NOMO-1 treated with dmso at 0.1 percent for 144 hours (cell line): ENCODE data around the gene CD28.
"Not testable (repeated sequence)": the region's sequence is repeated elsewhere in the genome, so short reads cannot be mapped to it uniquely, and the experiment has no call there.

ENCODE experiments used
- DNase-seq: peaks from one replicate; lab custom pipeline; 2025; ENCODE audit not compliant: unreplicated experiment; lab: John Stamatoyannopoulos, UW

Gene CD28

DNA sequence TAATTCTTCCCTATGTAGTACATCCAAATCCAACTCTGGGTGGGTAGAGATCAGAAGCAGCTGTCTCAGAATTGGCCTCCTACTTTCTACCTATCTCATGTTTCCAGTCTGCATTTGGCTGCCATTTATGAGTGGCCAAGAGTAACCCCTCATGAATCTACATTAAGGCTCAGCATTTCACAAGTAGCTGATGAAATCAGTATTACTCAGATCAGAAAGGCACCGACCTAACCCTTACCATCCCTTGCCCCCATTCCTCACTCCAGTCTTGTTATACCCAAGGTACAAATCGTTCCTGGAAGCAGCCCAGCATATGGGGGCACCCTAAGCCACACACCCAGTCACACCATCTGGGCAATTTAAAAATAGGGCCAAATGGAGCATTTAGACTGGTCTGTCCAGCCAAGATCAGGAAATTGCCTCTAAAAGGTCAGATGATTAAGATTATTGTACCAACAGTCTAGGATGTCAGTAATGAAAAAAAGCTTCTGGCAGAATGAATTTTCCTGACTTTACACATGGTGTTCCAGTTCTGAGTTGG lies 37.1 kb downstream of the CD28 start:
- DNase-seq, result no peak

DNA sequence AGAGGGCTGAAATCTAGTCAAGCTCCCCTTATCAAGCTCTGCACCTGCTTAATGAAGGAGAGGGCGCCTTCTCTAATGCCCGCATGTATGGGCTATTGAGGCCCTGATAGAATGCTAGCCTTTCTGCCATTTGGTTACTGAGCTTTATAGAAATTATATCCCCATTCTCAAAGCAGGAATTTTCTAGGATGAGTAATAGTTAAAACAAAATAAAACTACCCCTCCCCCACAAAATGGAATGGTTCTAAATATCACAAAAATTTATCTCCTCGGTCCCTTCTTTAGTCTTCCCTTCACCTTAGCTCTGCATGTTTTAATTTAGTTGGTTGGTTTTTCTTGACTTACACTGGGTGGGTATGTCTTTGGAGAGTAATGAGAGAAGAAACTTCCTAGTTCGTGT lies 37.7 kb downstream of the CD28 start:
- DNase-seq, result no peak

DNA sequence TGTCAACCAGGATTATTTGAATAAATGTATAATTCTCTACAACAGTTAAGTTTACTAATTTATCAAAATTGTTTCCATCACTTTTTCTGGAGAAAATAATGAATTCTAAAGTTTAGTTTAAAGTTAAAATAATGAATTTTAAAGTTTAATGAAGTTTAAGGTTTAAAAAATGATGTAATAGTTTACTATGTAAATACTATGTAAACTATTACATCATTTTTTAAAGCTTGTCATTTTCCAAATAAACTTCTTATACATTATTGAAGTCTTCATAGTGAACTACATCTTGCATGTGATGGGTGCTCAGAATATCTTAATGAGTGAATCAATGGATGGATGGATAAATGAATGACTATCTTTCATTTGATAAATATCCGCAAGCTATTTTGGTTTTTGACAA lies 38.8 kb downstream of the CD28 start:
- no peak for DNase-seq

DNA sequence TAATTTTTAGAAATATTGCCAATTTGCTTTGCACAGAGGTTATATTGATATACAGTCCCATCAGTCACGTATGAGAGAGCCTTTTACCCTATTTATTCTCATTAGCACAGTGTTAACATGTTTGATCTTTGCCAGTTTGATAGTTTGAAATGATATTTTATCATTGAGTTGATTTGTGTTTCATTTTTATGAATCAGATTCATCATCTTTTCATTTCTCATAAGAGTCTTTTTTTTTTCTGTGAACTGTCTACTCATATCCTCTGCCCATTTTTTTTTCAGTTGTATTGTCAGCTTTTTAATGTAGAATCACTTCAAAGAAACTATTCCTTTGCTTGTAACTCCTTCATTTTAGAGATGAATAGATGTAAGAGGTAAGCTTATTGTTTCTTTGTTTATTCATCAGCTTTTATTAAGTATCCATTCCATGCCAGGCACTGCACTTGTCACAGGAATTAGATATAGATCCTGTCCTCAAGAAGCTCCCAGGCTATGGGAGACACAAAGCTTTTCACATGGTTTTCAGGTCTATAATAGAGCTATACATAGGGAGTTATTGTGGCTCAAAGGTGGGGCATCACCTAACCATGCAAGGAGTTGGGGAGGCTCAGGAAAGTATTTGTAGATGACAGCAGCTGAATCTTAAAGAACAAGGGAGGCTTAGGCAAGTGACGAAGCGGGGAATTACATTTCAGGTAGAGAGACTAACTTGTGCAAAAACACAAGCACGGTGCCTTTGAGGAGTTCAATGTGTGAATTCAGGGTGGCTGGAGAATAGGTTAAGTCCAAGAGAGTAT lies 42.1 kb downstream of the CD28 start:
- no peak for DNase-seq

DNA sequence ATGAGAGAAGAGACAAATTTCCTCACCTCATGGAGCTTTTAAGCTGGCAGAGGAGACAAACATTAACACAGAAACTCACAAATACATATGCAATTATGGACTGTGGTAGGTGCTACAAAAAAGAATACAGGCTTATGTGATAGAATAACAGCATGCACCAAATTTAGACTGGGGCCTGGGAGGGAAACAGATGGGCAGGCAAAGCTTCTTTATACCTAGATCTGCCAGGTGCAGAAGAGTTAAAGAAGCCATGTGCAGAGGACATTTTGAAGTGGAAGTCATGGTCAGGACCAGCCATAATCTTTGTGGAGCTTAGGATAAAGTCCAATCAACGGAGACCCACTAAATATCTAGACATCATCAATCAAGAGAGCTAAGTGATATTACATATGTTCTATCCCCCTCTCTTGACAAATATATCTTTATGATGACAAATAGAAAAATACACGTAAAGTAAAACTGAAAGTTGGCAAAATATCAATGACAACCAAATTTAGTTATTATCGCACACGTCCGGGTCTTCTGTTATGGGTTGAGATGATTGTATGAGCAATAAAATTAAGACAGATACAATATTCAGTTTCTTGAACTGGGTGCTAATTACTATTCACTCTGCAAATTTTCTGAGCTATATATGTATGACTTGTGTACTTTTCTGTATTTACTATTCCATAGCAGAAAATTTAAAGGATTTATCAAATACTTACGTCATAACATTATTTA lies 44.1 kb downstream of the CD28 start:
- DNase-seq, result no peak

DNA sequence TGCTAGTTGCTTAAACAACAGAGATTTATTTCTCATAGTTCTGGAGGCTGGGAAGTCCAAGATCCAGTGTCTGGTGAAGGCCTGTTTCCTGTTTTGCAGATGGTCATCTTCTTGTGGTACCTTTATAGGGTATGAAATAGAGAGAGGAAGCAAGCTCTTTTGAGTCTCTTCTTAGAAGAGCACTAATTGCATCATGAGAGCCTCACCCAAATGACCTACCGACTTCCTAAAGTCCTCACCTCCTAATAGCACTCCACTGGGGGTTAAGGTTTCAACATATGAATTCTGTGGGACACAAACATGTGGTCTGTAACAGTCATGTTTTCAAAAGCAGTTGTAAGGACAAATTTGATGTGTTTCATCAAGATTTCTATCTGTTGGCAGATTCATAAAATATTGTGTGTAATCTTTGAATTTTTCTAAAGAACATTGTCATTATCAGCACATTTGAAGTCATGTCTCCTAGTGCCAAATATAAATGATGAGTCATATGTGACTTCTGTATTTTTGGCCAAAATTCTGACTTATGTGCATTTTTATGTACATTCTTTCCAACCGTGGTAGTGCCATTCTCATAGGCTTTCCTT lies 45.3 kb downstream of the CD28 start:
- DNase-seq, result no peak

DNA sequence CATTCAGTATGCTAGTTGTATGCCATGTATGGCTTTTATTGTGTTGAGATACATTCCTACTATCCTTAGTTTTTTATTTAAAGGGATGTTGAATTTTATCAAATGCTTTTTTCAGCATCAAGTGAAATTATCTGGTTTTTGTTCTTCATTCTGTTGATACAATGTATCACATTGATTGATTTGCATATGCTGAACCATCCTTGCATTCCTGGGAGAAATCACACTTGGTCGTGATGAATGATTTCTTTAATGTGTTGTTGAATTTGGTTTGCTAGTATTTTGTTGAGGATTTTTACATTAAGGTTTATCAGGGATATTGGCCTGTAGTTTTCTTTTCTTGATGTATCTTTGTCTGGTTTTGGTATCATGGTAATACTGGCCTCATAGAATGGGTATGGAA lies 49.7 kb downstream of the CD28 start:
- no peak for DNase-seq

DNA sequence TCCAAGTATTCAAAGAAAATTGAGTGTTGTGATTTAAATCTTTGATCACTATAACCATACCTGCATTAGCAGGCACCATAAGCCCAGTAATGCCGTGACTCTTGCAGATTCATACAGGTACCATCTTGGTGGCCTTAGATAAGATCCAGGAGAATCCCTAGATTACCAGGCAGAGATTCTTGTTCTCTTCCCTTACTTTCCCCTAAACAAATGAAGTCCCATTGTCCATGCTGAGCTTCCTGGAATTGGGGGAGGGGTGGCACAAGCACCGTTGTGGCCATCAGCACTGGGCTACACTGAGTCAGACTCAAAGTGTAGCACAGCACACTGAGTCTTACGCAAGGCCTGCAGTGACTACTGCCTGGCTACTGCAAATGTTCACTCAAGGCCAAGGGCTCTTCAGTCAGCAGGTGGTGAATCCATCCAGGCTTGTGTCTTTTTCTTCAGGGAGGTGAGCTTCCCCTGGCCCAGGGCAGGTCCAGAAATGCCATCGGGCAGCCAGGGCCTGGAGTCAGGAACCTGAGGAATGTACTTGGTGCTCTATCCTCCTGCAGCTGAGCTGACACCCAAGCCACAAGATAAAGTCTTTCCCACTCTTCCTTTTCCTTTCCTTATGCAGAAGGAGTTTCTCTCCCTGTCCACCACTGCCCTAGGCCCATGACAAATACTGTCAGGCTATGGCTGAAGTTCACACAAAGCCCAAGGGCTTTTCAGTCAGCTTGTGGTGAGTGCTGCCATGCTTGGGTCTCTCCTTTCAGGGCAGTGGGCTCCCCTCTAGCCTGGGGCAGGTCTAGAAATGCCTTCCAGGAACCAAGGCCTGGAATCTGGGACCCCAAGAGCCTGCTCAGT lies 52.6 kb downstream of the CD28 start:
- no peak for DNase-seq

DNA sequence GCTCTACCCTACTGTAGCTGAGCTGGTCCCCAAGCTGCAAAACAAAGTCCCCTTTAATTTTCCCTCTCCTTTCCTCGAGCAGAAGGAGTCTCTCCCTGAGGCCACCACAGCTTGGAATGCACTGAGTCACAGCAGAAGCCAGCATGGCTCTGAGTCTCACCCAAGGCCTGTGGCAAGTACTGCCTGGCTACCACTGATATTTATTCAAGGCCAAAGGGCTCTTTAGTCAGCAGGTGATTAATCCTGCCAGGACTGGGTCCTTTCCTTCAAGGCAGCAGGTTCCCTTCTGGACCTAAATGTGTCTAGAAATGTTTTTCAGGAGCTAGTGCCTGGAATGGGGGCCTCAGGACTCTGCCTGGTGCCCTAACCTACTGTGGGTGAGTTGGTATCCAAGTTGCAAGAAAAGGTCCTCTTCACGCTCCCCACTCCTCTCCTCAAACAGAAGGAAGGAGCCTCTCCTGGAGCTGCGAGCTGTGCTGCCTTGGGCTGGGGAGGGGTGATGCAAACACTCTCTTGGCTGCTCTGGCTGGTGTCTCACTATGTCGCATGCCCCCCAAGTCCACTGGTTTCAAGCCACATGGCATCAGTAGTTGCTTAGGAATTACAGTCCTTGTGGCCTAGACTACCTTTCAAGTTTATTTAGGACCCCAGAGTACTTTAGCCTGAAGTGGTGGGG lies 53.4 kb downstream of the CD28 start:
- DNase-seq, result no peak

DNA sequence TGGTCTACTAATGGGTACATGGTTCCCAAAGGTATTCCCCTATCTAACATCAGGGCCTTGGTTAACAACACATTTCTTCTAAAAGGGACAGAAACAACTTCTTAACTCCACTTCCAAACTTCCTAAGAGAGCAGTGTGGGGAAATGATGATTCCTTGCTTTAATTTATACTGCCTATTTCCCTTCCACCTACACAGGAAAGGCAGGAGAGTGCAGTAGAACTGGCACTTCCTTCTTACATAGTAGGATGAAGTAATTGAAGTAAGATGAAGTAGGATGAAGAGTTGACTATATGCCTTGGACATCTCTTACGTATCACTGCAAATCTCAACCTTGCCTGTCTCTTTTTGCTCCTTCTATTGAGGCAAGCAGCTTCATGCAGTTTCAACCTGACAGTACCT lies 54.7 kb downstream of the CD28 start:
- DNase-seq, result no peak

DNA sequence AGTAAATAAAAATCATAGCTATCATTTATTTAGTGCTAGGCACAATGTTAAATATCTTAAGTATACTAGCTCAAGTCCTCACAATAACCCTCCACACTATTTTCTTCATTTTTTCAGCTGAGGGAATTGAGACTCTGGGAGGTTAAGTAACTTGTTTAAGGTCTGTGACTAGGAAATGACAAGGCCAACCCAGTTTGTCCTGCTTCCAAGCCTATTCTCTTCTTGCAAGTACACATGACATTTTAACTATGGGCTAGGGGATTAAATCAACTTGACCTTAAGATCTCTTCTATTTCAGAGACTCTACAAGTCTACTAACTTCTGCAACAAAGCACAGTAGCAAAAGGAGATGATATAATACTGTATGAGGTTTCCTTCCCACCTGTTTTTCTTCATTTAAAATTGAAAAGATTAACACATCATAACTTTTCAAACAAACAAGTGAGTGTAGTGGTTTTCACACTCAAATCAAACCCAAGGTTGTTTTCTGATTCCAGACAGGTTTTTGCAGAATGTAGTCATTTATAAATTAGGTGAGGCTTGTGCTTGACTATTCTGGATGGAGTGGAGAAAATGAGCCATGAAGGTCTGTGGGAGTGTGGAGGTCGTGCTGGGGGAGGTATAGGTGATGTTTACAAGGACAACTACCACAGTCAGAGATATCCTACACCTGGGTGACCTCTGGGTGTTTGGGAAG lies 57.0 kb downstream of the CD28 start:
- DNase-seq, result no peak

DNA sequence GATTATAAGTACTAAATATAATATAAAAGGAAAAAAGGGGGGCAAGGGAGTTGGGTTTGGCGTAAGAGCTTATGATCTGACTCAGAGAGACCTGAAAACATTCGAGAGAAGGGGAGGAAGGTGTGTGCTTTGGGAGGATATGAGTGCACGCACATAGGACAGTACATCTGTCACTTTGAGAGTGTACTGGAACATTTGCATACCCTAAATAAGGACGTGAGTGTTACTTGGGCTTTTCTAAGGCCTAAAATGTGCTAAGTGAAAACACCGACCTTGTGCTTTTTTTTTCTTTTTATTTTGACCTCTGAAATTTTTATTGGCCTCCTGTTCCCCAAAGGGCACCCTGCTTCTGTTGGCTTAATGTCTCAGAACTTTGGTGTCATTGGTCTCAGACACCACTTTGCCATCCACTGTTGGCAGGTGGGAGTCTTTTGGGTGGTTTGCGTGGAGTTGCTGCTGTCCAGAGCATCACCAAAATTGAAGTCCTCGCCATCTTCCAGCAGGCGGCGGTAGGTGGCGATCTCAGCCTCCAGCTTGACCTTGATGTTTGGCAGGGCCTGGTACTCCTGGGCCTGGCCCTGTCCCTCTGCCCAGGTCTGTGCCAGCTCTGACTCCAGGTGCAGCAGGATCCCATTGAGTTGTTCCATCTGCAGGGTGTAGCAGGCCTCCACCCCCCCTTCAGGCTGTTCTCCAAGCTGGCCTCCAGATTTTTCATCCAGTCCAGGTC lies 57.7 kb downstream of the CD28 start:
- no peak for DNase-seq

DNA sequence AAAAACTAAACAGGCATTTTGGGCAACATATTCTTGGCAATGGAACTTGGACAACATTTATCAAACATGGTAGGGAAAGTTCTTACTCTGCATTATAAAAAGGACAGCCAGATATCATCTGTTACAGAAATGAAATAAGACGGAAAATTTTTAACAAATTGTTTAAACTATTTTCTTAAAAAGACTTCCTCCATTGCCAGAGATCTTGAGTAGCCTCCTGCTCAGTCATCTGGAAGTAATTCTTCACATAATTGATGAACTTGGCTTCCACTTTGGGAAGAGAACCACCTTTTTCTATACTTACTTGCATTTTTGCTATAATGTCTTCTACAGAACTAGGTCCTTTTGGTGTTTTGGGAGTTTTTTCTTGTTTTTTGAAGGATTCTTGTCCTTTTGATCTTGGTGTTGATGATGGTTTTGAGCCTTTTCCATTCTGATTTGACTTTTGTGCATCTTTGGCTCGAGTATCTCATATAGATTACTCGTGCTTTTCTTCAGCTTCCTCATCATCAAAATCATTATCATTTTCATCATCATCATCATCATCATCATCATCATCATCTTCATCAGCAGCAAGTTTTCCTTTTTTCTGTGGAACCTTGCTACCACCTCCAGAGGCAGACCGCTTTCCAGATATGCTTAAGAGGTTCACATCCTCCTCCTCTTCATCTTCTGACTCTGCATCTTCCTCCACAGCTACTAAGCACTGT lies 66.2 kb downstream of the CD28 start:
- no peak for DNase-seq

DNA sequence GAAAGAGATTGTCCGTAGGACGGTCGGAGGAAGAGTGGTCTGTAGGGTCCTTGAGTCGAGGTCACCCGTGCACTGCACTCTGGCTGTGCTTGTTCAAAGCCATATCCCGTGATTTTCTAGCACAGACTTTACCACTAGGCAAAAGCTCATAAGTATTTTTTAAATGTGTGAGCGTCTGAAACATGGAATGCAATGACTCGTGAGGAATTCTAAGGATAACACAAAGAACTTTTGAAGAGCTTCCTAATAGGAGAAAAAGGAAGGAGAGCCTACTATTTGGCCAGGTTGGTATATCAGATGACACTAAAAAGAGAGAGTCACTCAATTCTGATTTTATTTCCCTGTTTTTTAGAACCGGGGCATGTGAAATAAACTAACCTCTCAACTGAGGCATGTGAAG lies 68.3 kb downstream of the CD28 start:
- DNase-seq, result no peak

DNA sequence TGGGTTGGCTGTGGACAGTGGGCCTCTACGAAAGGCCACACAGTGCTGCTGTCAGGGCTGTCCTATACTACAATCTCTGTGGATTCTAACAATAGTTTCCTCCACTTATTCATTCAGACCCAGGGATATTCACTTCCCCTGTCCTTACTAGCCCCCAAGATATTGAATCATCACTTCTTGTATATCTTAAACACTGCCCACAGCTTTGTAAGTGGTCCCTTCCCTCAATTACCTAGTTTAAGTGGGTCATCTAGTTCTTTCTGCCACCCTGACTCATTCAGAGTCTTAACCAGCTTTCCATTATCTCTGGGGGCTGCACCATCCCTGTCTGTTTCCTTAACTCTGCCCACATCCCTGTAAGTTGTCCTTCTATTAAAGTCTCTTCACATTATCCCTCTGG lies 69.2 kb downstream of the CD28 start:
- DNase-seq, result no peak

DNA sequence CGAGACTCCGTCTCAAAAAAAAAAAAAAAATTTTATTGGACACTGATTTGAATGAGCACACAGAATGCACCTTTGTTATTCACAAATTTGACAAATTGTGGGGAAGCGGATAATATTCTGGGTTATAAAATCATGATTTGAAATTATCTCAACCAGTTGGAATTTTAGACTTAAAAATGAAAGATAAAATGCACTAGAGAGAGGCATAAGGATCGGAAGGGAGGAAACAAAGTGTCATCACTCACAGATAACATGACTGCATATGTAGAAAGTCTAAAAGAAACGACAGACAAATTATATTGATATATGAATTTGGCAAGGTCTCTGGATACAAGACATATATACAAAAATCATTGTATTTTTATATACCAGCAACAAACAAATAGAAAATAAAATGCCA lies 70.6 kb downstream of the CD28 start:
- no peak for DNase-seq

DNA sequence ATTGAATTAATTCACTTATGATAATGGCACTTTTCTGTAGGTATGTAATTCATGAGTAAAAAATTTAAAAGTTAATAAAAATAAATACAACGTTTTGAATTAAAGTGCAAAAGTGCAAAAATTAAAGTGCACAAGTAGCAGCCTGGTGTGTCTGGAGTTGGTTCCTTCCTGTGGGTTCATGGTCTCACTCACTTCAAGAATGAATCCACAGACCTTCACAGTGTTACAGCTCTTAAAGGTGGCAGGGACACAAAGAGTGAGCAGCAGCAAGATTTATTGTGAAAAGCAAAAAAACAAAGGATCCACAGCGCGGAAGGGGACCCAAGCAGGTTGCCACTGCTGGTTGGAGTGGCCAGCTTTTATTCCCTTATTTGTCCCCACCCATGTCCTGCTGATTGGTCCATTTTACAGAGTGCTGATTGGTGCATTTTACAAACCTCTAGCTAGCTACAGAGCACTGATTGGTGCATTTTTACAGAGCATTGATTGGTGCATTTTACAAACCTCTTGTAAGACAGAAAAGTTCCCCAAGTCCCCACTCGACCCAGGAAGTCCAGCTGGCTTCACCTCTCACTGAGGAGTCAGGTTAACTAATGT lies 73.1 kb downstream of the CD28 start:
- DNase-seq, result not testable (repeated sequence)

DNA sequence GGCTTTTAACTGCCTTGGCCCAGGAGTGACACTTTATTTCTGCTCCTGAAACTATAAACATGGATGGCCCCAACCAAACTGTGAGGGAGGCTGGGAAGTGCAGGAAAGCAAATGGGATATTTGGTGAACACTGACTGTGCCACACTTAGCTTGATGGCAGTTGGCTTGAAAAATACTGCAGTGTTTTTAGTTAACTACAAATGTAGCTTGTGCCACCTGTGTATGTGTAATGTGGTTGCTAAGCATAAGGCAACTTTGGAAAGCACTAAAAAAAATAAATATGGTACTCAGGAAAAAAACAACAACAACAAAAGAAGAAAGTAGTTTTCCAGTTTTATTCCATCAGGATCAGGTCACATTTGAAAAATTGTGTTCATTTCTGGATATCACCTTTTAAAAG lies 73.8 kb downstream of the CD28 start:
- no peak for DNase-seq
